Activated T-helper 1 cell treated with anti-CD3 and anti-CD28 coated beads, Interleukin-2, amount 50 U/mL, for 16 hours (primary cell): ENCODE results near the gene PODNL1.

Experiments
- DNase-seq, 2 donors: peaks; one replicate each; pipeline ENCODE4 v3.0.0-alpha.2; 2020; ENCODE audit warnings: low read depth in 1 of 2, low spot score in 1 of 2

Gene PODNL1

GRCh38 chr19:13894552-13894951 is 43.7 kb downstream of the PODNL1 start:
- DNase-seq, result no peak

GRCh38 chr19:13892870-13893269 is 45.3 kb downstream of the PODNL1 start:
- DNase-seq, result no peak

DNA sequence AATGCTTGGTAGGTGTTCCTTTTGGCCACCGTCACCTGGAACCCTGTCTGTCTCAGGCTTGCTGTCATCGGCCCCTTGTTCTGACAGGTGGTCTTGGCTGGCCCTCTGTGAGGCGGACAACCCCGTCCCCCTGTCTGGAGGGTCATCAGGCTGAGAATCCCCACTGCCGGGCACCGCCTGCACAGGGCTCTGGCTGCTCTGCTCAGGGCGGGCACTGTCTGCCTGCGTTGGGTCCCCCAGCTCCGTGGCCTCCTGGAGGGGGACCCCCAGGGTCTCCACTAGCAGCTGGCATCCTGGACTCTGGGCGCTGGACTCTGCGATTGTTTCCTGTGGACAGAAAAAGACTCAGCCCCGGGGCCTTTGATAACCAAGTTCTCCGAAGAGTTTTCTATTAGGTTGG is 48.1 kb downstream of the PODNL1 start:
- DNase-seq, result no peak

DNA sequence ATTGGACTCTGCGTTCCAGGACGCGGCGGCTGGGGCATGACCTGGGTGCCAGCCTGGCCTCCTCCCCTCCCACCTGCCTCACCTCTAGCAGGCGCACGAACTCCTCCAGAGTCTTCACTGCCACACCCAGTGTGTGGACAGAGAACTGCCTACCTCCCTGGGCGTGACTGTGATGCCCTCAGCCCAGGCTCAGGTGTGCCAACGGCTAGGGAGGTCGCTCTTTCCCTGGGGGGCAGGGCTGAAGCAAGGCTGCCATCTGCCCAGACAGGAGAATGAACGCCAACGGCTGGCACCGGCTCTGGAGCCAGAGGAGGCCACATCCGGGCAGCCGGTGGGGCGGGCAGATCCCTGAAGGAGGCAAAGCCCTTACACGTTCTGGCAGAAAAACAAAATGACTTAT is 49.9 kb downstream of the PODNL1 start:
- DNase-seq, result no peak

DNA sequence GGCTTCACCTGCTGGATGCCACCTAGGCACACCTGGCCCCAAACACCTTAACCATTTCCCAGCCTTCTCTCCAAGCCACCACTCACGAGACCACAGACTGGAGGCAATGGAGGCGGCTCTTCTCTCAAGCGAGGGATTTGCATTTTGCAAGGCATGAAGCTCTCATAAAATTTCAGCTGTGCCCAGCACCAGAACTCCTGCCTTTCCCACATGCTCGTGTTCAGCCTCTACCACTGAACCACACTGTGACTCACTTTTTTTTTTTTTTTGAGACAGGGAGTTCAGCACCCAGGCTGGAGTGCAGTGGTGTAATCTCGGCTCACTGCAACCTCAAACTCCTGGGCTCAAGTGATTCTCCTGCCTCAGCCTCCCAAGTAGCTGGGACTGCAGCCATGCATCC is 50.7 kb downstream of the PODNL1 start:
- no peak for DNase-seq

GRCh38 chr19:13887018-13887436 is 51.2 kb downstream of the PODNL1 start:
- no peak for DNase-seq

GRCh38 chr19:13885826-13886365 is 52.3 kb downstream of the PODNL1 start:
- no peak for DNase-seq

DNA sequence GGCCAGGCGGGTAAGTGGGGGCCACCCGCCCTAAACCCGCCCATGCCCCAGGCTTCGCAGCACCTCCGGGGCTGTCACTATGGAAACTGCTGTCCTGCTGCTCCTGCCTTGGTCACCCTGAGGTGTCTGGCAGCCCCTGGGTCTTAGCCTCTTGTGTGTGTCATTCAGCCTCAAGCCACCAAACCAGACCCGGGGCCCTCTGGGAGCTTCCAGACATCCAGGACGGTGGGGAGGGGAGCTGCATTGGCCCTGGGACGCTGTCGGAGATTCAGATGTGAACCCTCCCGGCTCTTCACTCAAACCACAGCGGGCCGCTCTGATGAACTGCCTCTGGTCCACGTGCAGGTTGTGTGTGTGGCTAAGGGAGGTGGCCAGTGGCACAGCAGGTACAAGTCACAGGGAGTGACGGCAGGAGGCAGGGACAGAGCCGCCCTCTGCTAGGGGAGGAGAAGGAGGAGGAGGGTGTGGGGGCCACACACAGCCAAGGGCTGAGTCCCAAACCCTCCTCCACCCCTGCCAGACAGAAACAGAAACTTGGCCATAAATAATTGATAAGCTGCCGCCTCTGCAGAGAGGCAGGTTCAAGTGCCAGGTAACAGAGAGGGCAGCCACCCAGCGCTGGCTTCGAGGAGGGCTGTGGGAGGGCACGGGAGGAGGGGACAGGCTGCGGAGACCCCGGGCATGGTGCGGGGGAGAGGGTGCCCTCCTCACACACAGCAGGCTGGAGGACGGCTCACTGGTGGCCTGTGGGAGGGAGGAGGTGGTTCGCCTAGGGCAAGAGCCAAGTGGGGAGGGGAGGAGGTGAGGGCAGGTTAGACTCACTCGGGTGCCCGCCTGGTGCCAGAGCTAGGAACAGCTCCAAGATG is 53.3 kb downstream of the PODNL1 start:
- DNase-seq, result no peak

- no peak for DNase-seq
These were observed 54.6 kb downstream of the PODNL1 start for GRCh38 chr19:13883516-13884064.

DNA sequence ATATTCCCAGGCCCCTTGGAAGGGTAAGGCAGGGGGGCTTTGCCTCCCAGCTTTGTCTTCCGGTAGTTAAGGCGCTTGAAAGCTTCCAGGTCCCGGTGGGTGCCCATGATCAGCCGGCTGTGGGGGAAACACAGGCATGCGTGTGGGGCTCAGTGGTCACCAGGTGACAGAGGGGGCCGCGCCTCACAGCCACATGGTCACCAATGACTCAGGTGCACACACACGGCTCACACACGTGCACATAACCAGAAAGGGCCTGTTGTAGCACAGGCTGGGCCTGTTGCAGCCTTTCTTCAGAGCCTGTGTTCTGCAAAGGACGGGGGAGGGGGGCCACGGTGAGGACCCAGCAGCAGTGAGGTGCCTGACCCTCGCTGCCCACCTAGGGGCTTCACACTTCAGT is 55.4 kb downstream of the PODNL1 start:
- DNase-seq, result no peak

GRCh38 chr19:13882419-13882795 is 55.8 kb downstream of the PODNL1 start:
- no peak for DNase-seq

- no peak for DNase-seq
These were observed 56.4 kb downstream of the PODNL1 start for GRCh38 chr19:13881692-13882418.

GRCh38 chr19:13881251-13881691 is 56.9 kb downstream of the PODNL1 start:
- no peak for DNase-seq
